SK-N-MC (cell line): Measurements from ENCODE around the gene ZSCAN30.

ENCODE experiments used
- EZH2 ChIP-seq: fragments of 200-600 bp; sonication (generic); IDR thresholded peaks from one replicate; pipeline ENCODE4 v1.6.1; 2017; ENCODE audit warnings: antibody characterized with exemption
- FOXP2 ChIP-seq: optimal IDR thresholded peaks from 2 replicates; pipeline ENCODE3; 2011; ENCODE audit warnings: mild to moderate bottlenecking, moderate library complexity; ENCODE audit not compliant: insufficient read depth; ENCODE audit errors: extremely low read length, control extremely low read depth
- POLR2AphosphoS5 ChIP-seq: IDR thresholded peaks from 2 replicates; pipeline ENCODE4 v1.6.1; 2012; ENCODE audit warnings: mild to moderate bottlenecking, low read depth, low read length, borderline replicate concordance

- TF ChIP-seq POLR2AphosphoS5 (no peak), EZH2 (no peak), FOXP2 (no peak)
These were observed 43.2 kb downstream of the ZSCAN30 start for GRCh38 chr18:35246831-35247230.
